RWPE2 (cell line): Measurements from ENCODE around the gene PYGM.

Experiments
- ATAC-seq: fragments of 200-7000 bp; cut with Tn5 transposase; 3 replicates; pipeline ENCODE4 v1.9.1; 2021; ENCODE audit warnings: low read depth
- DNase-seq: peaks from one replicate; pipeline ENCODE4 v3.0.0-alpha.2; 2020; ENCODE audit warnings: low spot score
- H3K27ac ChIP-seq: fragments of 450-650 bp; 2 replicates; pipeline ENCODE4 v1.5.1; 2017; ENCODE audit warnings: mild to moderate bottlenecking; ENCODE audit not compliant: poor library complexity, severe bottlenecking
- H3K27me3 ChIP-seq: fragments of 250-450 bp; sonication (Bioruptor Pico); 2 replicates; pipeline ENCODE4 v1.5.1; 2021; ENCODE audit warnings: mild to moderate bottlenecking, moderate library complexity; ENCODE audit not compliant: insufficient read depth, poor library complexity, severe bottlenecking
- H3K36me3 ChIP-seq: fragments of 250-450 bp; sonication (Bioruptor Pico); 2 replicates; pipeline ENCODE4 v1.5.1; 2020; ENCODE audit warnings: low read depth, mild to moderate bottlenecking, moderate library complexity
- H3K4me1 ChIP-seq: fragments of 250-450 bp; sonication (Bioruptor Pico); 2 replicates; pipeline ENCODE4 v1.5.1; 2021; ENCODE audit warnings: mild to moderate bottlenecking, moderate library complexity; ENCODE audit not compliant: insufficient read depth, poor library complexity, severe bottlenecking
- H3K4me3 ChIP-seq: fragments of 250-450 bp; sonication (Bioruptor Pico); 2 replicates; pipeline ENCODE4 v1.5.1; 2021; ENCODE audit warnings: mild to moderate bottlenecking, moderate library complexity; ENCODE audit not compliant: severe bottlenecking
- H3K9me3 ChIP-seq: fragments of 250-450 bp; sonication (Bioruptor Pico); 2 replicates; pipeline ENCODE4 v1.5.1; 2021; ENCODE audit warnings: mild to moderate bottlenecking, moderate library complexity; ENCODE audit not compliant: severe bottlenecking
- TF ChIP-seq, protein P1 (sequence below): fragments of 450-650 bp; IDR thresholded peaks from one replicate; pipeline ENCODE4 v1.5.1; 2017; ENCODE audit warnings: mild to moderate bottlenecking, moderate library complexity; ENCODE audit not compliant: poor library complexity, severe bottlenecking

PYGM gene

DNA sequence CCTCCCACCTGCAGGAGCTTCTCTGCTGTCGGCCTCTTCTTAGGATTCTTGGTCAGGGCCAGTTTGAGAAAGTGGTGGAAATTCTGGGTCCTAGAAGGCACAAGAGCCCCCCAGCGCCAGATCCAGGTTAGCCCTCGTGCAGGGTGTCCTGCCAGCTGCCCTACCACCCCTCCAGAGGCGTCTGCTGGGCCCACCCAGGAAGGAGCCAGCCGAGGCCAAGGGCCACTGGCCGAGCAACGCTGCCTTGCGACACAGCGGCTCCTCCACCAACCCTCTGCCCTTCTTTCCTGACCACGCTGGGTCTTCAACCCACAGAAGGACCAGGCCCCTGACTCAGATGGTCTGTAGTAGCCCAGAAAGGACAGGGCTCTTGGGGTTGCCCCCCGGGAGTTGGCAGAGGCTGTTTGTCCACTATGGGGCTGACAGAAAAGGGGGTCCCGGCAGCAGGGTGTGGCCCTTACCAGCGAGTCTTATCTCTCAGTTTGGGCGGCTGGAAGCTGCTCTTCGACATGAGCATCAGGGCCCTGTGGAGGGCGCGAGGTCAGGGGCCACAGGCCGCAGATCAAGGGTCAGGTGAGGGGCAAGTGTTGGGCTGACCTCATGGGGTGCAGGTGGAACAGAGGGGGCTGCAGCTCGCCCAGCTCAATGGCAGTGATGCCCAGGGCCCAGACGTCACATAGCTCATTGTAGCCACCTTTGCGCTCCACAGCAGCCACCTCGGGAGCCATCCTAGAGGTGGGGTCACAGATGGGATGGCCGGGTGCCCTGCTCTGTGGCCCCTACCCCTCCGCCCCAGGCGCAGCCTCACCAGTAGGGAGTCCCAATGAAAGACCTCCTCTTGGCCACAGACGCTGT, 40.8 kb upstream of the PYGM start:
- Histone ChIP-seq H3K27ac (no peak overlapping the region), H3K36me3 (peaks cover 17% of the 10 kb centered on the region), H3K4me1 (peaks cover 5% of the 10 kb centered on the region), H3K9me3 (no peaks in the 10 kb centered on the region), H3K27me3 (no peaks in the 10 kb centered on the region), H3K4me3 (no peak overlapping the region)
- TF ChIP-seq, protein P1, sequence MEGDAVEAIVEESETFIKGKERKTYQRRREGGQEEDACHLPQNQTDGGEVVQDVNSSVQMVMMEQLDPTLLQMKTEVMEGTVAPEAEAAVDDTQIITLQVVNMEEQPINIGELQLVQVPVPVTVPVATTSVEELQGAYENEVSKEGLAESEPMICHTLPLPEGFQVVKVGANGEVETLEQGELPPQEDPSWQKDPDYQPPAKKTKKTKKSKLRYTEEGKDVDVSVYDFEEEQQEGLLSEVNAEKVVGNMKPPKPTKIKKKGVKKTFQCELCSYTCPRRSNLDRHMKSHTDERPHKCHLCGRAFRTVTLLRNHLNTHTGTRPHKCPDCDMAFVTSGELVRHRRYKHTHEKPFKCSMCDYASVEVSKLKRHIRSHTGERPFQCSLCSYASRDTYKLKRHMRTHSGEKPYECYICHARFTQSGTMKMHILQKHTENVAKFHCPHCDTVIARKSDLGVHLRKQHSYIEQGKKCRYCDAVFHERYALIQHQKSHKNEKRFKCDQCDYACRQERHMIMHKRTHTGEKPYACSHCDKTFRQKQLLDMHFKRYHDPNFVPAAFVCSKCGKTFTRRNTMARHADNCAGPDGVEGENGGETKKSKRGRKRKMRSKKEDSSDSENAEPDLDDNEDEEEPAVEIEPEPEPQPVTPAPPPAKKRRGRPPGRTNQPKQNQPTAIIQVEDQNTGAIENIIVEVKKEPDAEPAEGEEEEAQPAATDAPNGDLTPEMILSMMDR: no peak
- no peak for DNase-seq
- ATAC-seq: no peak

DNA sequence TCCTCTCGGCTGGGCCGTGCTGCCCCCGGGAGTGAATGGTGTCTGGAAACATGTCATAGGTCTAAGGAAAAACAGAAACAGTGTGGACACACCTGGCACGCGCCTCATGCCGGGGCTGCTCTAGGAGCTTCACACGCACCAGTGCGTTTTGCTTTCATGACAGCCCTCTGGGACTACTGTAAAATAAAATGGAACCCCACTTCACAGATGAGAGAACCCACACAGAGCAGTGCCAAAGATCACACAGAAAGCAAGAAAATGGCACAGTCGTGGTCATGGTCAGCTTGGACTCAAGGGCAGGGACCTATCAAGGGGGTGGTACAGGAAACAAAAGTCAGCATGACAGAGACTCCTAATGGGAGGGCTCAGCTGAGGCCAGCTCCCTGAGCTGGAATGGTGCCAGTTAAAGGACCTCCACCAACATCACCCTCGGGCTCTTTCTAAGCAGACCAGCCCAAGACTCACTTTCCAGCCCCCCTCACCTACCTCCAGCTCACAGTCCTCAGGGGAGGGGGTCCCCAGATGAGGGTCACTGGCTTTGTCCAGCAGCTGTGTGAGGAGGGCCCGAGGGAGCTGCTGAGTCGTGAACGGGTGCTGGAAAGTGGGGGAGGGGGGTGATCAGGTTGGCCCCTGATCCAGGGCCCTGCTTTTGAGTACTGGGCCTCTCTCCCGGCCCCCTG, 40.0 kb upstream of the PYGM start:
- no peak overlapping the region for H3K4me3 ChIP-seq
- H3K27ac ChIP-seq: no peak overlapping the region
- ATAC-seq: no peak
- H3K4me1 ChIP-seq: peaks cover 5% of the 10 kb centered on the region
- no peak for DNase-seq
- no peaks in the 10 kb centered on the region for H3K27me3 ChIP-seq
- no peaks in the 10 kb centered on the region for H3K9me3 ChIP-seq
- peaks cover 10% of the 10 kb centered on the region for H3K36me3 ChIP-seq
- TF ChIP-seq, protein P1: no peak

DNA sequence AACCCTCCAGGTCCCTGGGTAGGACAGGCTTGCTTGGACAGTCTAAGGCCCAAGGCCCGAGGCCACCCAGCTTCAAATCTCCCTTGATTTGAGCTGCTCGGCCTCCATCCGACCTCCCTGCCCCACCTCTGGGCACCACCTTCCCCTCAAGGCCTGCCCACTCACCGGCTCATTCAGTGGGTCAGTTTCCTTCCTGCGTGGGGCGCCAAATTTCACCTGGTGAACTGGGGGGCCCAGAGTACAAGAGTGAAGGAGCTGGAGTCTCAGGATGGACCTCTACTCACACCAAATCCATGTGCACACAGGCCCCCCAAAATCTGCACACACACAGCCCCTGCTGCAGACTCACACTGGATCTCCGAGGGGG, 39.5 kb upstream of the PYGM start:
- Histone ChIP-seq H3K9me3 (no peaks in the 10 kb centered on the region), H3K27ac (no peak overlapping the region), H3K36me3 (peaks cover 5% of the 10 kb centered on the region; the same call in 1 of the 2 replicates), H3K4me1 (peaks cover 5% of the 10 kb centered on the region), H3K27me3 (no peaks in the 10 kb centered on the region), H3K4me3 (no peak overlapping the region)
- no peak for ATAC-seq
- TF ChIP-seq, protein P1: no peak
- no peak for DNase-seq

DNA sequence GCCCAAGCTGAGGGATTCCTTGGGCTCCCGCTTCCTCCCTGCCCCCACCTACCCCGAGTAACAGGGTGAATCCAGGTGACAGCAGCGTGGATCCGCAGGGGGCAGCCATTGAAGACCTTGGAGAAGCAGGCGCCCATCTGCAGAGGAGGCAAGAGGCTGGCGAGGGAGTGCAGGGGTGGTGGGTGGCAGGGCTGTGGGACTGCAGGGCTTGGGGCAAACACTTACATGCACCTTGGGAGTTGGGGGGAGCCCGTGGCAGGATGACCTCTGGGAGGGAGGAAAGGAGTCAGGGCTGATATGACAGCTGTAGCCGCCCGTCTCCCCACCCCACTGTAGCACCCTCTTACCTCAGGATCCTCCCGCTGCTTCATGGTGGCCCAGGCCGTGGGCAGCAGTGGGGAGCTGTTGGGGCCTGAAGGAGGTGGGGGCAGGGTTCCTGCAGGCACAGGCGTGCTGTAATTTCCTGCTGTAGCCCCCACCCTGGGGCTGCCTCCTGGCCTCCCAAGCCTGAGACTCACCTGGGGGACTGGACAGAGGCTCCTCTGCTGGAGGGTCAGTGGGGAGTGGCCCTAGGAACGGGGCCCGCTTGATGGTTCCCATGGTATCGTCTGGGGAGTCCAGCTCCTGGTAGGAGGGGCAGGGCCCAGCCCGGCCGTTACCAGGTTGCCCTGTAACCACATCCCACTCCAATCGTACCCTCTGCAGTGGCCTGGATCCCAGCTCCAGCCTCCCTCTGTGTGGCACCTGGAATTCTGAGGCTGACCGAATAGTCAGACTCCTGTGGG, 37.2 kb upstream of the PYGM start:
- H3K36me3 ChIP-seq: no peaks in the 10 kb centered on the region
- no peaks in the 10 kb centered on the region for H3K27me3 ChIP-seq
- TF ChIP-seq, protein P1: no peak
- no peak for DNase-seq
- H3K27ac ChIP-seq: no peak overlapping the region
- no peak overlapping the region for H3K4me3 ChIP-seq
- no peaks in the 10 kb centered on the region for H3K4me1 ChIP-seq
- ATAC-seq: no peak
- no peaks in the 10 kb centered on the region for H3K9me3 ChIP-seq
